ENCODE results near the gene RNASE7. TPM values are rescaled to one million over a fixed set of nuclear protein-coding genes. Genes with fewer than 3 reads are reported as not detected.

The RNASE7 gene
- total RNA-seq, 1 donor from 2014 or later: 1.2 TPM

GRCh38 chr14:21043387-21043973 is 1.3 kb downstream of the RNASE7 start:
- DNase-seq: no peak

GRCh38 chr14:21043974-21044618 is 1.9 kb downstream of the RNASE7 start:
- no peak for DNase-seq

GRCh38 chr14:21047378-21047781 is 5.2 kb downstream of the RNASE7 start:
- no peak for DNase-seq

- DNase-seq: no peak
These were observed 6.5 kb downstream of the RNASE7 start for GRCh38 chr14:21048638-21049037.

- DNase-seq: no peak
These were observed 7.1 kb downstream of the RNASE7 start for GRCh38 chr14:21049271-21049673.

- no peak for DNase-seq
These were observed 8.4 kb downstream of the RNASE7 start for GRCh38 chr14:21050597-21050996.

GRCh38 chr14:21053184-21054122 is 11.3 kb downstream of the RNASE7 start:
- DNase-seq: no peak

GRCh38 chr14:21054123-21054767 is 12.1 kb downstream of the RNASE7 start:
- DNase-seq: no peak

- DNase-seq: no peak
These were observed 12.6 kb downstream of the RNASE7 start for GRCh38 chr14:21054768-21055145.

- DNase-seq: no peak
These were observed 13.4 kb downstream of the RNASE7 start for GRCh38 chr14:21055432-21056117.

- DNase-seq: peak; percentile 37
These were observed 14.5 kb downstream of the RNASE7 start for GRCh38 chr14:21056520-21057163.

GRCh38 chr14:21057803-21058675 is 15.9 kb downstream of the RNASE7 start, which contains the start of gene RNASE8:
Gene RNASE8, plus strand, starts transcription at chr14:21057822. Its CDS starts 71 bp downstream, at chr14:21057893.
- DNase-seq: no peak

- DNase-seq: no peak
These were observed 16.7 kb downstream of the RNASE7 start for GRCh38 chr14:21058903-21059302.

GRCh38 chr14:21059842-21060613 is 17.9 kb downstream of the RNASE7 start:
- no peak for DNase-seq

- DNase-seq: no peak
These were observed 18.6 kb downstream of the RNASE7 start for GRCh38 chr14:21060614-21061346.

GRCh38 chr14:21061347-21061668 is 19.1 kb downstream of the RNASE7 start:
- no peak for DNase-seq

- peak; percentile 41 for DNase-seq
These were observed 21.3 kb downstream of the RNASE7 start for GRCh38 chr14:21063479-21063878.

- no peak for DNase-seq
These were observed 24.8 kb downstream of the RNASE7 start for GRCh38 chr14:21066882-21067502.
